Activated naive CD4-positive, alpha-beta T cell (primary cell): Measurements from ENCODE around the gene PCSK5.
"Not testable (repeated sequence)": the region's sequence is repeated elsewhere in the genome, so short reads cannot be mapped to it uniquely, and the experiment has no call there.

ENCODE experiments used
- DNase-seq, 4 experiments: peaks; one replicate each; lab custom pipeline; 2025; lab: John Stamatoyannopoulos, UW

Gene PCSK5

DNA sequence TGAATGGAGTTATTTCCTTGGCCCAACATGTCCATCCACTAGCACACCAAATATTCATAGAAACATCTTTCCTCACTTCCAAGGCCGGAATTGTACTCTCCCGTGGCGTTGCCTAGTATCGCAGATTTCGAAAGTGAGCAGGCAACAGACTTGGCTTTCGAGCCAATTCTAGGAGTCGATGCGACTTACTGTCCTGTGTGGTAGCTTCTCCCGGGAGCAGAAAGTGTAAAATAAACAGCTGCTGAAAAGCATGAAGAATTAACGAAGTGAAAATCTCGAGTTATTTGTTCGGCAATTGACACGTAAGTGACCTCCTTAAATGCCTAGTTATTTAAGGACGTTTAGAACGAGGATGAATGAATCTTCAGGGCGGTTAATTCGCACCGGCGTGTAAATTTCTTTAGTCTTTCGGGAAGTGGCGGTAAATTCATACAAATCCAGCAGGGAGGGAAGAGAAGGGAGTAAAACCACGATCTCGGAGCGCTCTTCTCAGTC, 449 bp upstream of the PCSK5 start:
- DNase-seq, result no peak

DNA sequence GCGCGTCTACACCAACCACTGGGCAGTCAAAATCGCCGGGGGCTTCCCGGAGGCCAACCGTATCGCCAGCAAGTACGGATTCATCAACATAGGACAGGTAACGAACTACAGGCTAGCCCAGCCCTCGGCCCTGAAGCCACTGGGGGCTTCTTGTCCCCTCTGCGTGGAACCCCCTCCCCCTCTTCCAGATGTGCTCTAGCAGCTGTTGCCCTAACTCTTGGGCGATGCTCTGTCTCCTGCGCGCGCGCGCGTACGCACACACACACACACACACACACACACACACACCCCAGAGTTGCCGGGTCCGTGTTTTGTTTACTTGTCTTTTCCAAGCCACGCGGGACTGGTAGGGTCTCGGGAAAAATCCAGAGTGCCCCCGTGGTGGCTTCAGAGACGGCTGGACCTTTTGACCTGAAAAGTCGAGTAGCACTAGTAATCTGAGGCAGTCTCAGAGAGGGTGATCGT, 836 bp downstream of the PCSK5 start:
- DNase-seq, result peak in 2 of 4 experiments; percentile 6 to 43

DNA sequence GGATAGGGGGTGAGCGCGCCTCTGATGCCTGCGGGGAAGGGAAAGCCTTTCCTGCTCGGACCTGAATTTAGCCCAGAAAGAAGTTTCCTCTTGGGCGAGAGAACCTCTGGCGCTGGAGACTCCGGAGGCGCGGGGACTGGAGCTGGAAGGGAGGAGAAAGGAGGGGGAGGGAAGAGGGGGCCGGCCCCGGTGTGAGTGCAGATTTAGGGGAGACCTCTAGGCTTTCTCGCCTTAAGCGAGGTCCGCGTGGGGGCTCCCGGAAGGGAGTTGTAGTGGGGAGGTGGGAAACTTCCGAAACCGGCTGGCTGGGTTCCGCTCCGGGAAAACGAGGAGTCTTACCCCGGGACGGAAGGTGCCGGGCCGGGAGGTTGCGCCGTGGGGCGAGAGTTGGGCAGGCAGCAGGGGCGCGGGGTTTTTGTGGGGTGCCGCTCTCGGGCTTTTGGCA, 1.3 kb downstream of the PCSK5 start:
- no peak for DNase-seq

GRCh38 chr9:75892216-75892911, 1.9 kb downstream of the PCSK5 start:
- peak in 1 of 4 experiments; percentile 4 for DNase-seq

DNA sequence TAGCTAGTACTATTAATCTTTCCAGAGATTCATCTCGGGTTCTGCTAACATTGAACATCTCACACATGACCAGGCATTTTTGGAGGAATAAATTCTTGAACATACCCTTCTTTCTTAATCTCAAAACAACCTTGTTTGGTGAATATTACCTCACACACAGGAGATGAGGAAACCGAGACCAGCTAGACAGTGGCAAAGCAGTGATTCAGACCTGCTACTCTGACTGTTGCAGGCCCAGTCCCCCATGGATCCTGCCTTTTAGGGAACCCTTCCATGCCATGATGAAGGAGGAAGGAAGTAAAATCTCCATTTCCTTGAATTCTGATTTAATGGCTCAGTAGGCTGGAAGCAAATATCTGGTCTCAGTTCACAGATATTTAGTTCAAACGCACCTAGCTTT, 2.6 kb downstream of the PCSK5 start:
- no peak for DNase-seq

GRCh38 chr9:75894566-75894965, 4.1 kb downstream of the PCSK5 start:
- DNase-seq, result no peak

DNA sequence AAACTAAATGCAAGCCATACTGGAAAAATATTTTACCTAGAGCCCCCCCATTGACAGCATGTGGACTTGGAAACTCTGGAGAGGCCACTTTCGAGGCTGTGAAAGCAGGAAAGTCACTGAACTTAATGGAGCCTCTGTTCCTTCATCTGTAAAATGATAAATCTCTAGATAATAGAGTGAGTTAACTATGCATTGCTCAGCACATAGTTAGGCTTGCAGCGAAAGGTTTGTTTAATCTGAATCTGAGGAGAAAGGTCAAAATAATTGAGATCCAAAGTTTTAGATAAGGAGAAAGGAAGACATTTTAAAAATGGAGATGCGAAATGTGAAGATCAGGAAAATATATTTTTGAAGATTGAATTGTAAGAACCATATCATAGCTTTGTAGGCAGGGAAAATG, 4.6 kb downstream of the PCSK5 start:
- DNase-seq, result no peak

DNA sequence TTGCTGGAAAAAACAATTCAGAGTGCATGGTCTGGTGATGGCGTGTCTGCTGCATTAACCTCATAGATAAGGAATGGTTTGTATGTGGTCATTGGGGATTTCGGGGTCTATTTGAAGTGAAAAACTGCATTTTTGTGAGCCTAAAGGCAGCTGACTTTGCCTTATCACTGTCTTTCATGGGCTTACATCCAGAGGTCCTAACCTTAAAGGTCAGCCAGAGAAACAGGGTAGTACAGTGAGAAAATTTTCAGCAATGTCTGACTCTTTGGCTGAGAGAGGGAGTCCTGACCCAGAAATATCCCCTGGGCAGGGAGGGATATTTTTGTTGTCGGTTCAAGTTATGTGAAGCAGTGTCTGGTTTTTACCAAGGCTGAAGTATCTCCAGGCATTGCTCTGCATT, 5.7 kb downstream of the PCSK5 start:
- DNase-seq, result no peak

GRCh38 chr9:75900893-75901524, 10.5 kb downstream of the PCSK5 start:
- DNase-seq, result not testable (repeated sequence)

- no peak for DNase-seq
Measured at GRCh38 chr9:75903785-75904360, 13.4 kb downstream of the PCSK5 start.

- DNase-seq, result no peak
Measured at GRCh38 chr9:75904364-75904763, 13.9 kb downstream of the PCSK5 start.

- DNase-seq, result no peak
Measured at GRCh38 chr9:75906531-75906930, 16.1 kb downstream of the PCSK5 start.

GRCh38 chr9:75907329-75907728, 16.9 kb downstream of the PCSK5 start:
- DNase-seq, result no peak

DNA sequence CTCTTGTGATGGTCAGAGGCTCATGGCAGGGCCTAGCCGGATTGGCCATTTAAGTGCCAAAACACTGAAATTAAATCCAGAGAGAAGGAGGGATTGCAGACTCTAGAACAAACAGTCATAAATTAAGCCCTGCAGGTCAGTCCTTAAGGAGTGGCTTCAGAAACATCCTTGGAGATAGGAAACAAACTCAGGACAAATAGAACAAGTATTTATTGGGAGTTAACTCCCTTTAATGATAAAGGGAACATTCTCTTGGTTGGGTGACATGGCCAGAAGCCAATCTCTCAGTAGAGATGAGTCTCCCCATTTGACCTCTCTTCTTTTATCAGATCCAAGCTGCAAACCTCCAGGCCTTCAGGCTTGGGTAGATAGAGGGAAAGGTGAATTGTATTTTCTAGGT, 17.4 kb downstream of the PCSK5 start:
- DNase-seq, result no peak

DNA sequence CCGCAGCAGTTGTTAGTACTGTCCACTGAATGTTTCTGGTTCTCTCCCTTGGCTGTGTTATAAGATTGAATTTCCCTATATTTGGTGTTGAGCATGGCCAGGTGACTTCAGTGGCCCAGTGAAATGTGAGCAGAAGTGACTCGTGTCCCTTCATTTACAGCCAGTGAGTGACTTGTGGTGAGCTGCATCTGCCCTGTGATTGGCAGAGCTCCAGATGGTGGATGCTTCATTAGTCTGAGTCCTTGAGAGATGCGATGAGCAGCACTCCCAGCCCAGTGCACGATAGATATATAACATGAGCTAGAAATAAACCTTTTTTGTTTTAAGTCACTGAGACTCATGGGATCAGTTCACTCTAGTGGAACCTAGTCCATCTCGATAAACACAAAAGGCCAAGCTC, 19.3 kb downstream of the PCSK5 start:
- DNase-seq, result no peak

- DNase-seq, result no peak
Measured at GRCh38 chr9:75910731-75911130, 20.3 kb downstream of the PCSK5 start.

DNA sequence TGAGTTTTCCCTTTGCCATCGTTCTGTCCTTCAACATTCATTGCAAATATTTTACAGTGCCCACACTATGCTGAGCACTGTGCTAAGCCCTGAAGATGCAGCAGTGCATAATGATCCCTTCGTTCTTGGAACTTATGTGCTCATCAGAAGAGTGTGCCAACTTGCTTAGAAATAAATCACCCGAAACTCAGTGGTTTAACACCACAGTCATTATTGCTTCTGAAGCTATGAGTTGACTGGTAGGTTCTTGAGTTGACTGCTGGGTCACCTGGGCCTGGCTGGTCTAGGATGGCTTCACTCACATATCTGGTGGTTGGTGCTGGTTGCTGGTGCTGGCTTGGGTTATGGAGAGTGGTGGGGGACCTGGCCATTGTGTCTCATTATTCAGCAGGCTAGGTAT, 20.9 kb downstream of the PCSK5 start:
- DNase-seq, result no peak

- no peak for DNase-seq
Measured at GRCh38 chr9:75912951-75913350, 22.5 kb downstream of the PCSK5 start.

DNA sequence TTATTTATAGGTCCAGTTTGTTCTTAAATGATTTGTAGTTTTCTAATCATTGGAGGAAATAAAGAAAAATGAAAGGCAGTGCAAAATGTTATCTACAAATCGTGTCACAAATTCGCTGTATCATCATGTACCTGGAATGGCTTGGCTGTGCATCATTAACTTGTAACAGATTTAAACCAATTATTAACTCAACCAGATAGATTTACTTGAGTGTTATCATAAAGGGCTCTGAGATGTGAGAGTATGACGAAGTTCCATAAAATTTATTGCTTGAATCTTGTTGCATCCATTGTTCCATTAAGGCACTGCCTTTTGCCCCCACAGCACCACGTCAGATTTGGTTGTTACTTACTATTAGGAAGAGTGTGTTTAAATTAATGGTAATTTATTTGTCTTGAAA, 23.5 kb downstream of the PCSK5 start:
- DNase-seq, result no peak

- no peak for DNase-seq
Measured at GRCh38 chr9:75914883-75915452, 24.5 kb downstream of the PCSK5 start.

DNA sequence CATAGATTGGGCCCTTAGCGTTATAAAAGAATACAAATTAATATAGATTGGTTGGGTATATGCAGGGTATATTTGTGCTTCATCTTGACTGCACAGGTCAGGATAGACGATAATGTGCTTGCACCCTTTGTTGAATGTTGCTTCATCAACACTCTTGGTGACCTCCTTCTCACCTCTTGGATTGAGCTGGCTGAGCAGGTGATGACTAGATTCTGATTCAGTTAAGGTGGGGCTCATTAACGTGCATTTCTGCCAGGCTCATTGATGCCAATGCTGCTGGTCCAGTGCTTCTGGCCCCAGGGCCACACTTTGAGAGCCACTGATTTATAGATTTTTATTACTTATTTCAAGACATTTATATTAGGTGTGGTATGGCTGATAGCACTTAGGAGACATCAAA, 27.7 kb downstream of the PCSK5 start:
- DNase-seq, result no peak

DNA sequence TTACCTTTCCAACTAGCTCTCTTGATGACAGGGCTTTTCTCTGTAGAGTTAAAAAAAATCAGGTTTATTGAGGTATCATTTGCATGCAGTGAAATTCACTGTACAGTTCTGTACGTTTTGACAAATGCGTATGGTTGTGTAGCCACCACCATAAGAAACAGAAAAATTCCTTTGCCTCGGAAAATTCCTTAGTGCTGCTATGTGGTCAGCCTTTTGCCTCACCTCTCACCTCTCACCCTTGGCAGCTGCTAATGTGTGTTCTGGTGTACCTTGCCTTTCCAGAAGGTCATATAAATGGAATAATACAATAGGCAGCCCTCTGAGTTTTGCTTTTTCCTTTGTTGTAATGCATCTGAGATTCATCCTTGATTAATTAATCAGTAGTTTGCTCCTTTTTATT, 28.4 kb downstream of the PCSK5 start:
- no peak for DNase-seq
